Kidney epithelial cell (primary cell): ENCODE results near the gene MTHFD2. TPM values are rescaled to one million over a fixed set of nuclear protein-coding genes. Genes with fewer than 3 reads are reported as not detected.

Source experiments
- DNase-seq: peaks from one replicate; pipeline ENCODE4 v3.0.0-alpha.2; 2010; ENCODE audit warnings: low read depth
- H3K27me3 ChIP-seq: 2 replicates; pipeline ENCODE4 v1.6.0; 2011; ENCODE audit warnings: low read length; ENCODE audit not compliant: control insufficient read depth, insufficient read depth
- H3K36me3 ChIP-seq: 2 replicates; pipeline ENCODE4 v1.5.1; 2011; ENCODE audit warnings: low read length; ENCODE audit not compliant: control insufficient read depth, insufficient read depth
- H3K4me3 ChIP-seq: 2 replicates; pipeline ENCODE4 v1.5.1; 2011; ENCODE audit warnings: low read depth, mild to moderate bottlenecking, control low read depth, low read length
- CTCF ChIP-seq: IDR thresholded peaks from 2 replicates; pipeline ENCODE4 v1.5.1; 2011; ENCODE audit warnings: mild to moderate bottlenecking, moderate library complexity, low read length, control low read depth, inconsistent platforms; ENCODE audit not compliant: insufficient read depth, poor library complexity, severe bottlenecking
- total RNA-seq: library from RNA; depleted of rRNA; stranded (reverse); fragments of >200 nt; gene quantifications from 2 replicates; pipeline ENCODE4 v1.2.3, GENCODE V29; 2015

Gene MTHFD2
- total RNA-seq, 1 donor from 2014 or later = 173 TPM

- Histone ChIP-seq H3K36me3 (no peaks in the 10 kb centered on the region), H3K4me3 (no peak overlapping the region), H3K27me3 (peaks cover 2% of the 10 kb centered on the region)
- no peak for DNase-seq
- TF ChIP-seq CTCF = no peak
Observed at GRCh38 chr2:74249406-74250122, 51.1 kb downstream of the MTHFD2 start.

DNA sequence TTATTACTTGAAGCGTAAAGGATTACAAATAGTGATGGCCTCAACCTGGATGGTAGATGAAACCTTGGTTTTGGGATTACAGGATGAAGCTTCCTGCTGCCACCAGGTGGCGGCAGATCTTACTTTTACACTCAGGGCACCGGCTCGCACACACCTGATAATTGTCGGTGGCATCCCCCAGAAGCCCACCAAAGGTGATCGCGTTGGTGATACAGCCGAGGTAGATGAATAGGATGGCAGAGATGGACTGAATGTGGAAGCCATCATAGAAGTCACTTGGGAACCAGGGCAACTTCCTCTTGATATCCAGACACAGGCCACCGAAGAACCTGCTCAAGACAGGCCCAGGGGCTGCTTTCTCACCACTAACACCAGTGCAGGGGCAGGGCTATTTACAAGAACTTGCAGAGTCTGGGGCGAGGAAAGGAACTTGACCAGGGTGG is 51.8 kb downstream of the MTHFD2 start:
- TF ChIP-seq CTCF = peak; percentile 80
- H3K36me3 ChIP-seq = no peaks in the 10 kb centered on the region
- H3K4me3 ChIP-seq = no peak overlapping the region
- no peak for DNase-seq
- H3K27me3 ChIP-seq = peaks cover 2% of the 10 kb centered on the region

GRCh38 chr2:74252036-74252435 is 53.6 kb downstream of the MTHFD2 start:
- H3K27me3 ChIP-seq = peaks cover 2% of the 10 kb centered on the region
- no peak for DNase-seq
- no peaks in the 10 kb centered on the region for H3K36me3 ChIP-seq
- no peak overlapping the region for H3K4me3 ChIP-seq
- TF ChIP-seq CTCF = no peak

DNA sequence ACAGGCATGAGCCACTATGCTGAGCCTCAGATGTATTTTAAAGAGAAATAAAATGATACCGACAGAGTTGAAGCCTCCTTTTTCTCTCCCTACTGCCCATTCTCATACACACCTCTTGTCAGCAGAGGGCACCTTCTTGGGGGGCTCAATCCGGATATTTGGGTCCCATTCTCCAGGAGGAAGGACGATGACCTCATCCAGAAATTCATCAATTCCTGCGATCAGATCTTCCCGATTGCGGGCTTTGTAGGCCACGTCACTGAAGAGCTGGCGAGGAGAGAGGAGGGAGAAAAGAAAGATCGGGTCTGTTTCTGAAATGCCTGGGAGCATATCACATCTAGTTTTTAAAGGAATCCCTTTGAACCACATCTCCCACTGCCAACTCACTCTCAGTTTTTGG is 54.4 kb downstream of the MTHFD2 start:
- H3K36me3 ChIP-seq = no peaks in the 10 kb centered on the region
- no peak overlapping the region for H3K4me3 ChIP-seq
- TF ChIP-seq CTCF = no peak
- peaks cover 2% of the 10 kb centered on the region for H3K27me3 ChIP-seq
- DNase-seq = no peak

DNA sequence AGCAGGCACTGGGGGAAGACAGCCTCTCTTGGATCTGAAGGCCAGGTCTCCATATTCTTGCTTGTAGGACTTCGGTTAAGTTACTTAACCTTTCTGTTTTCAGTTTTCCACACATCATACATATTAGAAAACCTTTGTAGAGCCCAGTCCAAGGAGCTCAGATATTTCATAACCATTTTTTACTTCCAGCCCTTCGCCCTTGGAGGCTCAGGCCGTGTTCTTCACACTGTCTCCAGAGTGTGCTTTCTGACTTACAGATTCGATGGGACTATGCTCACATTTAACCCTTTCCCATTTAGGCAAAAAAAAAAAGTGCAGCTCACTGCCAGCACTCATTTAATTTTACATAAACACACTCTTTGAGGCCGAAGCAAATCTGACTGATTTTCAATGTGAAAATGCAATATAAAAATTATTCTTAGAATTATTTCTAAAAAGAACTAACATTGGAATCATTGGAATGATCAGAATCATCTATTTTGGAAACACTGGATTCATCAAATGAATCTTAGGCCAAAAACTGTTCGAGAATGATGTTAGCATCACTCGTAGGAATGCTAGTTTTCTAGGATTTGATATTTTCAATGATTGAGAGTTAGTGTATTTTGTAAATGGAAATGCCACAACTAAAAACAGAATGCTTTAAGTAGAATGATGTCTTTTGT is 55.0 kb downstream of the MTHFD2 start:
- Histone ChIP-seq H3K27me3 (peaks cover 2% of the 10 kb centered on the region), H3K4me3 (no peak overlapping the region), H3K36me3 (no peaks in the 10 kb centered on the region)
- no peak for DNase-seq
- no peak for TF ChIP-seq CTCF

GRCh38 chr2:74253971-74254310 is 55.5 kb downstream of the MTHFD2 start:
- H3K4me3 ChIP-seq = no peak overlapping the region
- TF ChIP-seq CTCF = no peak
- no peak for DNase-seq
- peaks cover 2% of the 10 kb centered on the region for H3K27me3 ChIP-seq
- no peaks in the 10 kb centered on the region for H3K36me3 ChIP-seq
